GM12865 (cell line): Measurements from ENCODE around the gene ACRV1.

Experiments used
- DNase-seq: peaks from one replicate; pipeline ENCODE4 v3.0.0; 2010; ENCODE audit warnings: low read depth
- H3K4me3 ChIP-seq: 2 replicates; pipeline ENCODE4 v1.5.1; 2011; ENCODE audit warnings: mild to moderate bottlenecking, low read depth, low read length, control low read depth
- CTCF ChIP-seq: IDR thresholded peaks from 2 replicates; pipeline ENCODE4 v1.5.1; 2011; ENCODE audit warnings: low read length, control low read depth, low read depth, inconsistent platforms; ENCODE audit not compliant: insufficient read depth; ENCODE audit errors: missing control alignments

ACRV1 gene

GRCh38 chr11:125694951-125695350, 14.3 kb upstream of the ACRV1 start:
- DNase-seq: no peak
- no peak overlapping the region for H3K4me3 ChIP-seq
- no peak for TF ChIP-seq CTCF

- TF ChIP-seq CTCF: no peak
- no peak overlapping the region for H3K4me3 ChIP-seq
- no peak for DNase-seq
Measured at GRCh38 chr11:125692887-125693286, 12.2 kb upstream of the ACRV1 start.

- no peak overlapping the region for H3K4me3 ChIP-seq
- DNase-seq: no peak
- TF ChIP-seq CTCF: no peak
Measured at GRCh38 chr11:125690006-125690405, 9.4 kb upstream of the ACRV1 start.

GRCh38 chr11:125689274-125689859, 8.7 kb upstream of the ACRV1 start:
- no peak for DNase-seq
- no peak for TF ChIP-seq CTCF
- no peak overlapping the region for H3K4me3 ChIP-seq

GRCh38 chr11:125688632-125689031, 8.0 kb upstream of the ACRV1 start:
- no peak for DNase-seq
- no peak for TF ChIP-seq CTCF
- H3K4me3 ChIP-seq: no peak overlapping the region

GRCh38 chr11:125688066-125688465, 7.4 kb upstream of the ACRV1 start:
- no peak overlapping the region for H3K4me3 ChIP-seq
- TF ChIP-seq CTCF: no peak
- no peak for DNase-seq

GRCh38 chr11:125685228-125685627, 4.6 kb upstream of the ACRV1 start:
- no peak for TF ChIP-seq CTCF
- no peak overlapping the region for H3K4me3 ChIP-seq
- no peak for DNase-seq
